T-helper 1 cell (primary cell): ENCODE data around the gene ETV2.
"Not testable (repeated sequence)": the region's sequence is repeated elsewhere in the genome, so short reads cannot be mapped to it uniquely, and the experiment has no call there.

Experiments
- DNase-seq, 5 donors: peaks; one replicate each; pipeline ENCODE4 v3.0.0-alpha.2; 2012 to 2020

The ETV2 gene

GRCh38 chr19:35628565-35629331, 12.8 kb upstream of the ETV2 start, which contains the start of gene RBM42:
Gene RBM42 (plus strand): TSS chr19:35629036. CDS start chr19:35629154, 118 bp downstream.
- DNase-seq = peak; percentile 86 to 99 (median 92)

GRCh38 chr19:35629332-35629633, 12.3 kb upstream of the ETV2 start:
- no peak for DNase-seq

GRCh38 chr19:35633727-35634440, 7.7 kb upstream of the ETV2 start:
- no peak for DNase-seq

- DNase-seq = no peak
These were observed 4.9 kb upstream of the ETV2 start for GRCh38 chr19:35636651-35637050.

- no peak for DNase-seq
These were observed 4.4 kb upstream of the ETV2 start for GRCh38 chr19:35637165-35637564.

GRCh38 chr19:35639321-35639639, 2.3 kb upstream of the ETV2 start:
- DNase-seq = no peak

- no peak for DNase-seq
These were observed 1.7 kb upstream of the ETV2 start for GRCh38 chr19:35639863-35640262.

GRCh38 chr19:35642312-35642711, 767 bp downstream of the ETV2 start:
- no peak for DNase-seq

- no peak for DNase-seq
These were observed 1.3 kb downstream of the ETV2 start for GRCh38 chr19:35642798-35643254.

- DNase-seq = peak; percentile 65 to 88 (median 75)
These were observed 2.0 kb downstream of the ETV2 start for GRCh38 chr19:35643255-35644205.

GRCh38 chr19:35644206-35644986, 2.9 kb downstream of the ETV2 start:
- peak; percentile 93 to 99 (median 95) for DNase-seq

- peak; percentile 49 to 79 (median 66) for DNase-seq
These were observed 3.6 kb downstream of the ETV2 start for GRCh38 chr19:35644987-35645679.

GRCh38 chr19:35645680-35646511, 4.4 kb downstream of the ETV2 start:
- no peak for DNase-seq

- DNase-seq = peak; percentile 83 to 98 (median 91)
These were observed 6.7 kb downstream of the ETV2 start, which contains the start of gene COX6B1 for GRCh38 chr19:35648017-35648961. Gene COX6B1 (plus strand): TSS chr19:35648323. CDS start chr19:35651244, 2,921 bp downstream.

- DNase-seq = no peak
These were observed 9.0 kb downstream of the ETV2 start for GRCh38 chr19:35650581-35650980.

- not testable (repeated sequence) for DNase-seq
These were observed 13.3 kb downstream of the ETV2 start for GRCh38 chr19:35654828-35655227.

GRCh38 chr19:35655600-35655999, 14.1 kb downstream of the ETV2 start:
- DNase-seq = no peak

- DNase-seq = no peak
These were observed 15.2 kb downstream of the ETV2 start for GRCh38 chr19:35656700-35657099.
